Stimulated activated naive CD8-positive, alpha-beta T cell treated with anti-CD3 and anti-CD28 coated beads, Interleukin-15, amount 100 ng/mL, for 72 hours (primary cell): ENCODE measurements around the gene CSMD2.

Experiments
- ATAC-seq: fragments of 150-1000 bp; cut with Tn5 transposase; 2 replicates; pipeline ENCODE4 v1.10.0; 2021; ENCODE audit warnings: mild to moderate bottlenecking, moderate library complexity
- DNase-seq, 2 donors: peaks; one replicate each; pipeline ENCODE4 v3.0.0; 2021 to 2022
- H3K27ac Mint-ChIP-seq, 2 donors: one replicate each; pipeline ENCODE4 v1.8.0; 2022; ENCODE audit warnings: mild to moderate bottlenecking in 2 of 2, mixed read lengths in 2 of 2, moderate library complexity in 2 of 2
- H3K27me3 Mint-ChIP-seq: one replicate; pipeline ENCODE4 v1.8.0; 2022; ENCODE audit warnings: mixed read lengths
- H3K4me1 Mint-ChIP-seq: one replicate; pipeline ENCODE4 v1.8.0; 2022; ENCODE audit warnings: mild to moderate bottlenecking, mixed read lengths
- H3K4me3 Mint-ChIP-seq, 2 donors: one replicate each; pipeline ENCODE4 v1.8.0; 2022; ENCODE audit warnings: mild to moderate bottlenecking in 2 of 2, mixed read lengths in 2 of 2, moderate library complexity in 1 of 2
- H3K9me3 Mint-ChIP-seq, 2 donors: one replicate each; pipeline ENCODE4 v1.8.0; 2022; ENCODE audit warnings: mixed read lengths in 2 of 2

The CSMD2 gene

GRCh38 chr1:34060187-34060730 lies 104.8 kb downstream of the CSMD2 start:
- Mint-ChIP-seq H3K27ac (no peak overlapping the region), H3K4me1 (no peaks in the 10 kb centered on the region)
- no peak for DNase-seq

DNA sequence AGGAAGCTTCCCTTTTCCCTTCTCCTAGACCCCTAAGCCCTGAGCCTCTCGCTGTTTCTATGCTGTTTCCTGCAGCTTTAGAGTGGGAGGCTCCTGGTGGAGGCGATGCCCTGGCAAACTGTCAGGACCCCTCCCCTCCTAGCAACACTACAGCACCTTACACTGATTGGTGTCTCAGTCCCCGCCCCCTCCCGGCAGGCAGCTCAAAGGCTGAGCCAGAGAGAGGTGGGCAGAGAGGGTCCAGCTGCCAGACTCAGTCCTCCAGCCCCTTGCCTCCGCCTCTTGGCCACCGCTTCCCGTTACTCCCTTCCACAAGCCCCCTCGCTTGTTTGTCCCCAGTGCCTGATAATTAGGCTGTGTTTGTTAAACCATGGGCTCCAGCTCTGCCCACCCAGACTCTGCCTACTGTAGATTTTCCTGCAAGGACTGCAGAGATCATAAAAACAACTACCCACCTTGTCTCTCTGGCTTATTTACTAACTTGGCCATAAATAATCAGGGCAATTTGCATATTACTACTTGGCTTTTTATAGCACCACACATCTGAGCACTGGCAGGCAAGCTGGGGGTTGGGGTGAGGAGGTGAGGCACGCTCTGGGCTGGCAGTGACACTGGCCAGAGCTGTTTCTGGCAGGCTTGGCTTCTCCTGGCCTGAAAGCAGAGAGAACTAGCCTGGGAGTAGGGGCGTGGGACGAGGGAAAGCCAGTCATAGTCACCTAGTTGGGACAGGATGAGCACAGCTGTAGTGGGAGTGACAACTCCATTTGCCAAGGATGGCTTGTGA lies 107.5 kb downstream of the CSMD2 start:
- Mint-ChIP-seq H3K4me1 (no peaks in the 10 kb centered on the region), H3K4me3 (no peak overlapping the region), H3K27me3 (peaks cover 30% of the 10 kb centered on the region), H3K9me3 (peaks cover 0 to 6% of the 10 kb centered on the region in 2 donors), H3K27ac (peak overlapping the region in 1 of 2 donors; percentile 20)
- ATAC-seq (no peak), DNase-seq (no peak)

More at GRCh38 chr1:34060187-34060730, 104.8 kb downstream of the CSMD2 start:
- no peak overlapping the region for H3K4me3 Mint-ChIP-seq
- no peak for ATAC-seq
- H3K27me3 Mint-ChIP-seq = peaks cover 35% of the 10 kb centered on the region
- H3K9me3 Mint-ChIP-seq = peaks cover 0 to 8% of the 10 kb centered on the region in 2 donors

GRCh38 chr1:34055818-34056217 lies 109.2 kb downstream of the CSMD2 start:
- no peak for ATAC-seq
- Mint-ChIP-seq H3K4me1 (no peaks in the 10 kb centered on the region), H3K27me3 (peaks cover 20% of the 10 kb centered on the region), H3K9me3 (no peaks in the 10 kb centered on the region), H3K4me3 (no peak overlapping the region), H3K27ac (no peak overlapping the region)
- no peak for DNase-seq

- Mint-ChIP-seq H3K9me3 (no peaks in the 10 kb centered on the region), H3K4me3 (no peak overlapping the region), H3K27me3 (peaks cover 15% of the 10 kb centered on the region), H3K27ac (no peak overlapping the region), H3K4me1 (no peaks in the 10 kb centered on the region)
- DNase-seq (no peak), ATAC-seq (no peak)
Measured at GRCh38 chr1:34054920-34055319, 110.1 kb downstream of the CSMD2 start.

DNA sequence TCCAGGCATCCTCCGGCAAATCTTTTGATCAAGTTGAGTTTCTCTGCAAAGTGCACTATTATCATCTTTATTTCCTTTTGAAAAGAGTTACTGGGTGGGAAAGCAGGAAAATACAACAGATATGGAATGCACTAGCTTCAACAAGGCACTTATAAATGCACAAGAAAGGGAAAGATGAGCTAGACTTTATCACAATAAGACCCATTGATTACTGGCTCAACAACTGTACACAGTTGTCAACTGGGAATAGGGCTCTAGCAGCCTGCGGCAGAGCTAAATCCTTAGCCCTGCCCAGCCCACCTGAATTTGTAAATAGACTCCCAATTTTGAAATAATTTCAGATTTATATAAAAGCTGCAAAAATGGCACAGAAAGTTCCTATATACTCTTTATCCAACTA lies 111.4 kb downstream of the CSMD2 start:
- no peak for ATAC-seq
- no peak overlapping the region for H3K4me3 Mint-ChIP-seq
- no peak for DNase-seq
- no peaks in the 10 kb centered on the region for H3K4me1 Mint-ChIP-seq
- peaks cover 9% of the 10 kb centered on the region for H3K27me3 Mint-ChIP-seq
- no peak overlapping the region for H3K27ac Mint-ChIP-seq
- no peaks in the 10 kb centered on the region for H3K9me3 Mint-ChIP-seq

DNA sequence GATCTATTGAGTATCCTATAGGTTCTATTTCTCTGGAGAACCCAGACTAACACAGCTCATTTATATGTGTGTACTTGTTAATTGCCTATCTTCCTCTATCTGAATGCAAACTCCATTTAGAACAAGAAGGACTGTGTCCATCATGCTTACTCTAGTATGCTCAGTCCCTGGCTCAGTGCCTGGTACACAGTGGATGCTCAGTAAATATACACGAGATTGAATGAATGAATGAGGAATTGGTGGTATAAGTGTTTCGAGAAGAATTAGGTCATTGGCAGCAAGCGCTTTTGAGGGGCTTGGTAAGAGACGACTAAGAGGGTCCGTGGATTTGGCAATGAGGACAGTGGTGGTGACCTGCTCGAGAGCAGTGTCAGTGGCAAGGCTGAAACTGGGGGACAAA lies 112.5 kb downstream of the CSMD2 start:
- DNase-seq (no peak), ATAC-seq (no peak)
- H3K9me3 Mint-ChIP-seq = no peaks in the 10 kb centered on the region
- no peaks in the 10 kb centered on the region for H3K4me1 Mint-ChIP-seq
- H3K4me3 Mint-ChIP-seq = no peak overlapping the region
- no peak overlapping the region for H3K27ac Mint-ChIP-seq
- peaks cover 8% of the 10 kb centered on the region for H3K27me3 Mint-ChIP-seq

DNA sequence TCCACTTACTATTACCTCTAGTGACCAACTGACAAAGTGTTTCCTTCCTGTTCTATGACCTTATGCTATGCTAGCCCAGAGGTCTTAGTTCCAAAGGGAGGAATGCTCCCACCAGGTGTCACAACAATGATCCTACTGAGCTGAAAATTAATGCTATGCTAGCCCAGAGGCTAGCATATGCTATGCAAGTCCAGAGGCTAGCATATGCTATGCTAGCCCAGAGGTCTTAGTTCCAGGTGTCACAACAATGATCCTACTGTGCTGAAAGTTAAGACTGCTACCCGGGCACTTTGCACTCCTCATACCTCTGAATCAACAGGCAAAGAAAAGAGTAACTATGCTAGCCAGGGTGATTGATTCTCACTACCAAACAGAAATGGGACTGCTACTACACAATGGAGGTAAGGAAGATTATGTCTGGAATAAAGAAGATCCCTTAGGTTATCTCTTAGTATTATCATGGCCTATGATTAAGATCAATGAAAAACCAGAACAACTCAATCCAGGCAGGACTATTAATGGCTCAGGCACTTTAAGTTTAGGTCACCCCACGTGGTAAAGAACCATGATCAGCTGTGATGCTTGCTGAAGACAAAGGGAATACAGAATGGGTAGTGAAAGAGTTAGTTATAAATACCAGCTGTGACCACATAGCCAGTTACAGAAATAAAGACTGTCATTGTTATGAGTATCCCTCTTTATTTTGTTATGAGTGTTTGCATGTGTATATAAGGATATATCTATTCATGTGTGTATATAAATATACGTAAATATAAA lies 114.1 kb downstream of the CSMD2 start:
- ATAC-seq = no peak
- no peak overlapping the region for H3K27ac Mint-ChIP-seq
- DNase-seq = no peak

GRCh38 chr1:34049994-34050393 lies 115.0 kb downstream of the CSMD2 start:
- Mint-ChIP-seq H3K9me3 (no peaks in the 10 kb centered on the region), H3K4me3 (no peak overlapping the region), H3K27me3 (peaks cover 12% of the 10 kb centered on the region), H3K4me1 (no peaks in the 10 kb centered on the region), H3K27ac (no peak overlapping the region)
- DNase-seq = no peak
- ATAC-seq = no peak

More for the DNA sequence above, 114.1 kb downstream of the CSMD2 start:
- peaks cover 12% of the 10 kb centered on the region for H3K27me3 Mint-ChIP-seq
- no peak overlapping the region for H3K4me3 Mint-ChIP-seq
- no peaks in the 10 kb centered on the region for H3K9me3 Mint-ChIP-seq
- H3K4me1 Mint-ChIP-seq = no peaks in the 10 kb centered on the region

DNA sequence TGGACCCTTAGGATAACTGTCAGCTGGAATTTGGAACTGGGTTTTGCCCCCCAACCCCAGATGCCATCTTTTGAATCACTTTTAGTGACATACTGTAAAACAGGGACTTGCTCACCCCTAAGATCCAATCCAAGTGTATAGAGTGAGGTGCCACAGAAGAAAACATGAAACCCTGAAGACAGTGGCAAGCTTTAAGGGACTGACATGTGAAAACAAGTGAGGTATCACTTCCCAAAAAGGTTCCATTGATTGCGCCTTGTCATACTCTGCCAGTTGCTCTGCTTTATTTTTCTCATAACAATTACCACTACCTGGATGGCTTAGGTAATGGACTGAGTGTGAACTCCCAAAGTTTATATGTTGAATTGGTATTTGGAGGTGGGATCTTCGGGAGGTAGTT lies 115.6 kb downstream of the CSMD2 start:
- ATAC-seq = no peak
- no peaks in the 10 kb centered on the region for H3K4me1 Mint-ChIP-seq
- no peak overlapping the region for H3K4me3 Mint-ChIP-seq
- DNase-seq = no peak
- H3K27me3 Mint-ChIP-seq = peaks cover 12% of the 10 kb centered on the region
- H3K27ac Mint-ChIP-seq = no peak overlapping the region
- no peaks in the 10 kb centered on the region for H3K9me3 Mint-ChIP-seq

- no peak for ATAC-seq
- DNase-seq = no peak
- Mint-ChIP-seq H3K27ac (no peak overlapping the region), H3K9me3 (no peaks in the 10 kb centered on the region), H3K27me3 (peaks cover 3% of the 10 kb centered on the region), H3K4me3 (no peak overlapping the region), H3K4me1 (no peaks in the 10 kb centered on the region)
Measured at GRCh38 chr1:34037856-34038255, 127.2 kb downstream of the CSMD2 start.

- Mint-ChIP-seq H3K27ac (no peak overlapping the region), H3K4me3 (no peak overlapping the region), H3K4me1 (no peaks in the 10 kb centered on the region), H3K27me3 (peaks cover 9% of the 10 kb centered on the region), H3K9me3 (no peaks in the 10 kb centered on the region)
- DNase-seq = no peak
- no peak for ATAC-seq
Measured at GRCh38 chr1:34037109-34037508, 127.9 kb downstream of the CSMD2 start.

DNA sequence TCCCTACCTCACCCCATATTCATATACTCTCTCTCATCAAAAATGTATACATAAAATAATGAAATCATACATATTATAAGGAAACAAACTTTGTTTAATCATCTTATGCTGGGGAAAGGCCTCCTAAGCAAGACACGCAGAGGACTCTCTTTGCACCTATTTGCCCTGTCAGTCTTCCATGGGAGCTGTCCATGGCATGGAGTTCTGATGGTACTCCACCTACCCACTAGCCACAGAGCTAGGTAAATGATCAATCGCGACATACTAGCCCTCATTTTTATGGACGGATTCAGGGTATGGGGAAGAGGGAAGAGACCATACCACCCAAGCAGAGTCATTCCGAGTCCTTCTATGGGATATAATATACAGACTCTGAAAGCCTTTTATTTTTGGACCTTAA lies 131.0 kb downstream of the CSMD2 start:
- Mint-ChIP-seq H3K4me3 (no peak overlapping the region), H3K9me3 (no peaks in the 10 kb centered on the region), H3K4me1 (no peaks in the 10 kb centered on the region), H3K27ac (peak overlapping the region in 1 of 2 donors; percentile 48), H3K27me3 (peaks cover 25% of the 10 kb centered on the region)
- DNase-seq = no peak
- ATAC-seq = no peak

DNA sequence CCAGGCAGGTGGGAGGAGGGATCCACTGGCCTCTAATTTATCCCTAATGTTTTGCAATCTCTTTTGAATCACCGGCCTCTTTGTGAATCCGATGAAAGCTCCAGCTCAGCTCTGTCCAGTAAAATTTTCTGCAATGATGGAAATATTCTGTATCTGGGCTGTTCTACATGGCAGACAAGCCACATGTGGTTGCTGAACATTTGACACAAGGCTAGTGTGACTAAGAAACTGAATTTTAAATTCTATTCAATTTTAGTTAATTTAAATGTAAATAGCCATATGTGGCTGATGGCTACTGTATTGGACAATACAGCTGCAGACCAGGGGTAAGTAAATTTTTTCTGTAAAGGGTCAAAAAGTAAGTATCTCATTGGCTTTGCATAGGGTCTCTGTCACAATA lies 135.1 kb downstream of the CSMD2 start:
- H3K9me3 Mint-ChIP-seq = no peaks in the 10 kb centered on the region
- no peaks in the 10 kb centered on the region for H3K4me1 Mint-ChIP-seq
- H3K4me3 Mint-ChIP-seq = no peak overlapping the region
- H3K27me3 Mint-ChIP-seq = peaks cover 48% of the 10 kb centered on the region
- no peak overlapping the region for H3K27ac Mint-ChIP-seq
- ATAC-seq = no peak
- no peak for DNase-seq

- DNase-seq (no peak), ATAC-seq (no peak)
- Mint-ChIP-seq H3K9me3 (no peaks in the 10 kb centered on the region), H3K4me3 (no peak overlapping the region), H3K4me1 (no peaks in the 10 kb centered on the region), H3K27me3 (peaks cover 53% of the 10 kb centered on the region), H3K27ac (no peak overlapping the region)
Measured at GRCh38 chr1:34029515-34029914, 135.5 kb downstream of the CSMD2 start.

GRCh38 chr1:34028381-34029055 lies 136.5 kb downstream of the CSMD2 start:
- DNase-seq (no peak), ATAC-seq (no peak)
- Mint-ChIP-seq H3K27ac (peak overlapping the region in 1 of 2 donors; percentile 31), H3K27me3 (peaks cover 55% of the 10 kb centered on the region), H3K9me3 (no peaks in the 10 kb centered on the region), H3K4me3 (no peak overlapping the region), H3K4me1 (no peaks in the 10 kb centered on the region)

DNA sequence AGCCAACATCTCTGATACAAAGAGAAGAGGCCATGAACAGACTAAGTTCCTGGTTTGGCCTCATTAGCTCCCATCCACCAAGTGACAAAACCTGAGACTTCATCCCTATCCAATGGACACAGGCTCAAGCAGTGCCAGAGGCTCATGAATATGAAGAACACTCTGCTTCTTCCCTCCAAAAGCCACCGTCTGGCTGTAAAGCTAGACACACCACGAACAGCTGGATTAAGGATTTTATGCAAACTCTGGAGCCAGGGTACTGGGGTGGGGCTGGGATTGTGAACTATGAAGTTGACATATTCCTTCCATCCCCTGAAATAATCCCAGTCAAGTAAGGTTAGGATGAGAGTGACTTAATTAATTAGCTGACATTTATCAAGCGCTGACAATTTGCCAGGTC lies 139.4 kb downstream of the CSMD2 start:
- Mint-ChIP-seq H3K4me1 (no peaks in the 10 kb centered on the region), H3K4me3 (no peak overlapping the region), H3K9me3 (peaks cover 4 to 6% of the 10 kb centered on the region in 2 donors), H3K27me3 (peaks cover 48% of the 10 kb centered on the region), H3K27ac (no peak overlapping the region)
- no peak for ATAC-seq
- DNase-seq = no peak
